Muscle layer of duodenum (tissue), 2 donors: ENCODE measurements around the gene PDGFC.

Experiments used
- H3K27ac ChIP-seq: one replicate; pipeline ENCODE4 v1.7.0; 2013; ENCODE audit warnings: mild to moderate bottlenecking, low read length
- H3K27me3 ChIP-seq: one replicate; pipeline ENCODE4 v1.7.0; 2013; ENCODE audit warnings: low read depth, mild to moderate bottlenecking, control low read depth, low read length
- H3K36me3 ChIP-seq, 2 donors: one replicate each; pipeline ENCODE4 v1.7.0; 2013; ENCODE audit warnings: low read length in 2 of 2, control low read depth in 1 of 2, mild to moderate bottlenecking in 1 of 2; ENCODE audit not compliant: insufficient read depth in 2 of 2, control insufficient read depth in 1 of 2
- H3K4me1 ChIP-seq, 2 donors: one replicate each; pipeline ENCODE4 v1.7.0; 2013; ENCODE audit warnings: low read length in 2 of 2, mild to moderate bottlenecking in 2 of 2, control low read depth in 1 of 2, moderate library complexity in 1 of 2; ENCODE audit not compliant: insufficient read depth in 2 of 2, control insufficient read depth in 1 of 2
- H3K4me3 ChIP-seq, 2 donors: one replicate each; pipeline ENCODE4 v1.7.0; 2013; ENCODE audit warnings: low read length in 2 of 2, low read depth in 1 of 2, mild to moderate bottlenecking in 1 of 2
- H3K9me3 ChIP-seq, 2 donors: one replicate each; pipeline ENCODE4 v1.7.0; 2013; ENCODE audit warnings: low read length in 2 of 2, control low read depth in 1 of 2, mild to moderate bottlenecking in 1 of 2; ENCODE audit not compliant: control insufficient read depth in 1 of 2
- donor health status: healthy.

The PDGFC gene

GRCh38 chr4:156825074-156825473 is 146.5 kb downstream of the PDGFC start:
- no peaks in the 10 kb centered on the region for H3K4me1 ChIP-seq
- no peaks in the 10 kb centered on the region for H3K36me3 ChIP-seq
- H3K4me3 ChIP-seq = no peak overlapping the region
- no peaks in the 10 kb centered on the region for H3K27me3 ChIP-seq
- H3K9me3 ChIP-seq = no peaks in the 10 kb centered on the region
- H3K27ac ChIP-seq = no peak overlapping the region

- Histone ChIP-seq H3K27ac (no peak overlapping the region), H3K36me3 (no peaks in the 10 kb centered on the region), H3K4me1 (no peaks in the 10 kb centered on the region), H3K27me3 (no peaks in the 10 kb centered on the region), H3K4me3 (no peak overlapping the region), H3K9me3 (no peaks in the 10 kb centered on the region)
These were observed 147.0 kb downstream of the PDGFC start for GRCh38 chr4:156824451-156825060.

- H3K27me3 ChIP-seq = no peaks in the 10 kb centered on the region
- H3K27ac ChIP-seq = no peak overlapping the region
- H3K4me1 ChIP-seq = no peaks in the 10 kb centered on the region
- H3K9me3 ChIP-seq = no peaks in the 10 kb centered on the region
- no peaks in the 10 kb centered on the region for H3K36me3 ChIP-seq
- H3K4me3 ChIP-seq = no peak overlapping the region
These were observed 150.7 kb downstream of the PDGFC start for GRCh38 chr4:156820931-156821330.

GRCh38 chr4:156816360-156816755 is 155.2 kb downstream of the PDGFC start:
- no peaks in the 10 kb centered on the region for H3K9me3 ChIP-seq

GRCh38 chr4:156815717-156816359 is 155.8 kb downstream of the PDGFC start:
- no peak overlapping the region for H3K4me3 ChIP-seq
- H3K36me3 ChIP-seq = no peaks in the 10 kb centered on the region
- H3K9me3 ChIP-seq = no peaks in the 10 kb centered on the region
- H3K27me3 ChIP-seq = no peaks in the 10 kb centered on the region
- no peaks in the 10 kb centered on the region for H3K4me1 ChIP-seq
- H3K27ac ChIP-seq = no peak overlapping the region

More at GRCh38 chr4:156816360-156816755, 155.2 kb downstream of the PDGFC start:
- no peak overlapping the region for H3K27ac ChIP-seq
- no peak overlapping the region for H3K4me3 ChIP-seq
- no peaks in the 10 kb centered on the region for H3K27me3 ChIP-seq
- H3K4me1 ChIP-seq = no peaks in the 10 kb centered on the region
- no peaks in the 10 kb centered on the region for H3K36me3 ChIP-seq

DNA sequence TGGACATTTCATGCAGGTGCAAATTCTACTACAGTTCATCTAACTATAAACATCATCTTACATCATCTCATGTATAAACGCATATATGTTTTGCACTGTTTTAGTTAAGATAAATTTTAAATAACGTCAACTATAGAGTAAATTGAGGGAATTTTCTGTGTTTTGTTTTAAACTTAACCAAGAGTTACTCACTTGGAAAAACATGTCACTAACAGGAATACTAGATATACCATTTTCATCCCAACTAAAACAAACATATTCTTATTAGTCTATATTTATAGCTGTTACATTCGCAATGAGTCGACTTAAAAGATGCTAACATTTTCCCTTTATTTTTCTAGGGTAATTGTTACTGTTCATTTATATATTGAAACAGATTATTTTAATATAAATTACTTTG is 159.6 kb downstream of the PDGFC start:
- Histone ChIP-seq H3K9me3 (no peaks in the 10 kb centered on the region), H3K4me1 (no peaks in the 10 kb centered on the region), H3K4me3 (no peak overlapping the region), H3K36me3 (no peaks in the 10 kb centered on the region), H3K27ac (no peak overlapping the region), H3K27me3 (no peaks in the 10 kb centered on the region)

DNA sequence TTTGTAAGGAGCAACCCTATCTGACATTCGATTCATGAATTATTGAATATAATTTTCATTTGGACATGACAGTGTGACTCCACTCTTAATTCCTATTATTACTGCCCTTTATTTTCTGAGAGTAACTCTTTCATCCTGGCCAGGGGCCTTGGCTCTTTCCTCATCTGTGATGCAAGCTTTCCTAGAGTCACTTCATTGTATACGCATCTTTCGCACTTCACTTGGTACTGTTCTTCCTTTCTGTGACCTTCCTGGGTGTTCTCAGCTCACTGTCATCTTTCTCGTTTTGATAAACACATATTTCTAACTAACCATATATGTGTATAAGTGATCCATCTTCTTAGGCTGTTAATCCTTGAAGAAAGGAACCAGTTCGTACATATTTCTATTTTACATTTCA is 160.3 kb downstream of the PDGFC start:
- Histone ChIP-seq H3K9me3 (no peaks in the 10 kb centered on the region), H3K36me3 (no peaks in the 10 kb centered on the region), H3K27me3 (no peaks in the 10 kb centered on the region), H3K27ac (no peak overlapping the region), H3K4me3 (no peak overlapping the region), H3K4me1 (no peaks in the 10 kb centered on the region)

GRCh38 chr4:156805696-156806095 is 165.9 kb downstream of the PDGFC start:
- no peaks in the 10 kb centered on the region for H3K27me3 ChIP-seq
- H3K36me3 ChIP-seq = no peaks in the 10 kb centered on the region
- peaks cover 0 to 4% of the 10 kb centered on the region in 2 donors for H3K4me1 ChIP-seq
- H3K4me3 ChIP-seq = no peak overlapping the region
- H3K9me3 ChIP-seq = no peaks in the 10 kb centered on the region
- no peak overlapping the region for H3K27ac ChIP-seq

DNA sequence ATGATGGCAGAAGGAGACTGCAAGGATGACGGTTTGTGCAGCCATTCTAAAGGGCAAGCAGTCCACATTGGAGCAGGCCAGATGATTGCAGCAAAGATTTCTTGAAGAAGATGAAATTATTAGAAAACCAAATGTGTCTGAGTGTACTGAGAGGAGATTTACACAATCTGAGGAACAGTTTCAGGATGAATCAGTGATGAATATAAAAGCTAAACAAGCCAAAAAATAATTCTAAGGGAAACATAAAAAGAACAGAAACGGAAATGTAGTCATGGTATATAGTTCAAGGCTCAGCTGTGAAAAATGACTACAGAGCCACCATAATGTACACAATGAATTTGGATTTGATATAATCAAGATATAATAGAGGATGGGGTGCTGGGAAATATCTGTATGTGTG is 168.5 kb downstream of the PDGFC start:
- no peaks in the 10 kb centered on the region for H3K9me3 ChIP-seq
- H3K4me3 ChIP-seq = no peak overlapping the region
- no peak overlapping the region for H3K27ac ChIP-seq
- H3K27me3 ChIP-seq = no peaks in the 10 kb centered on the region
- H3K4me1 ChIP-seq = peaks cover 0 to 4% of the 10 kb centered on the region in 2 donors
- H3K36me3 ChIP-seq = no peaks in the 10 kb centered on the region

DNA sequence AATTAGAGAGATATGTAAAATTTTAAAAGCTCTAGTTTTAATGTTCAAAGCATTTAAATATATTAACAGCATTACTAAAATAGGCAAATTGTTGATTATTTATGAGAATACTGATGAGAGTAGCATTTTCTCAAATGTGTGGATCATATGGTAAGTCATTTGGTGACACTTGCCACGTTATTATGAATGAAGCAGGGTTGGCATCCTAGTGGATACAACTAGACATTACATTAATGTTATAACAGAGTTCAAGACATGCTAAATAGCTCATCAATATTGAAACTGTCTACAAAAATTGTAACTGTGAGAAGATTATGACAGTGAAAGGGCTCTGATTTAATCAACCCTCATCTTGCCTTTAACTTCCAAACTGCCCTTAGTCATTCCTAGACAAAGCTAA is 171.1 kb downstream of the PDGFC start:
- Histone ChIP-seq H3K9me3 (no peaks in the 10 kb centered on the region), H3K27me3 (no peaks in the 10 kb centered on the region), H3K36me3 (no peaks in the 10 kb centered on the region), H3K4me3 (no peak overlapping the region), H3K4me1 (peaks cover 0 to 4% of the 10 kb centered on the region in 2 donors), H3K27ac (no peak overlapping the region)

- Histone ChIP-seq H3K9me3 (no peaks in the 10 kb centered on the region), H3K36me3 (no peaks in the 10 kb centered on the region), H3K27me3 (no peaks in the 10 kb centered on the region), H3K4me1 (peaks cover 0 to 4% of the 10 kb centered on the region in 2 donors), H3K4me3 (no peak overlapping the region), H3K27ac (no peak overlapping the region)
These were observed 172.4 kb downstream of the PDGFC start for GRCh38 chr4:156799121-156799589.

DNA sequence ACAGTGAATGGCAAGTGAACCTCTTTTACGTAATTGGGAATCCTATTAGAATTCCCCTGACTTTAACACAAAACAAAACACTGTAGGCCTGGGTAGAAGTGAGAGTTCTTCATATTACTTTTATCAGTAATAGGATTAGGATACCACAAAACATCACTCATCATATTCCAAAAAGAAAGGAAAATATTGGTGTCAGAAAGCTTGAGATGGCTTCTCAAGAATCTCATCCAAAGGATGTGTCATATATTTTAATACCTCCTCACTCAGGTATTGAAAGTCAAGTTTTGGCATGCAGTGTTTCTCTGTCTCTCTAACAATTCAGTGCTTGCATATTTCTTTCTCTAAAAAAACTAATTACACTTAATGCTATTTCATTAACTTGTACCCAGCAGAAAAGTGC is 173.2 kb downstream of the PDGFC start:
- Histone ChIP-seq H3K27me3 (no peaks in the 10 kb centered on the region), H3K4me3 (no peak overlapping the region), H3K36me3 (no peaks in the 10 kb centered on the region), H3K27ac (no peak overlapping the region), H3K4me1 (peaks cover 0 to 4% of the 10 kb centered on the region in 2 donors), H3K9me3 (no peaks in the 10 kb centered on the region)
